ENCODE measurements around the gene DIS3L2.
"Not testable (repeated sequence)": the region's sequence is repeated elsewhere in the genome, so short reads cannot be mapped to it uniquely, and the experiment has no call there.

The DIS3L2 gene

DNA sequence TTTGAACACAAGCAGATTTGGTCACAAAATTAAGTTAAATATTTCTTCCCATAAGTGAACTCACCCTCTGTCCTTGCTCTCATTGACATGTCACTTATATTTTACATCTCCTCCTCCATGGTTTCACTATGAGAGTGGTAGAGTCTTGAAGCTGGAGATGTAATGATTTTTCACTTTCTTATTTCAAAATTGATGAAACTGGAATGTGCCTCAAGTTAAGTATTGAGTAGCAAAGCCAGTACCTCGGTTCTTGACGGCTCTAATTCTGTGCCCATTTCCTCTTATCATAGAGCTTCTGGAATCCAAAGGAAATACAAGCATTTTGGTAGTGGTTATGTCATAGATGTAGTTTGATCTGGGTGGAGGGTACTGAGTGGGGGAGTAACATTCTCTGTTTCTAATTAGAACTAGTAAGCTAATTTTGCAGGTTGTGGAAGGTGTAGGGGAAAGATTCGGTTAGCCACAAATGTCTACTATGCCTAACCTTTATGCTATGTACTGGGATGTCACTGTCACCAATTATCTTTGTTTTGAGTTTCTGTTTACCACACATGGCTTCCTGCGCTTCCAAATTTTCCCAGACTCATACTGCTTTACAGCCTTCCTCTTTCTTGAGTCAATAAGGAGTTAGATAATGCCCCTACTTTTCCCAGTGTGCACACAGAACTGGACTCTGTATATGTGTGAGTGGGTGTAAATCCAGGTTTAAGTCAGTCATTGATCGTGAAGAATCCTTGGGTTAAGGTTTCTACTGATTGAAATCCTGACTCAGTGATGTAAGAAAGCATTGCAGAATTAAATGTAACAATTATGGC is 96.8 kb downstream of the DIS3L2 start:
- no peak for DNase-seq (ENCODE audit: low spot score)

DNA sequence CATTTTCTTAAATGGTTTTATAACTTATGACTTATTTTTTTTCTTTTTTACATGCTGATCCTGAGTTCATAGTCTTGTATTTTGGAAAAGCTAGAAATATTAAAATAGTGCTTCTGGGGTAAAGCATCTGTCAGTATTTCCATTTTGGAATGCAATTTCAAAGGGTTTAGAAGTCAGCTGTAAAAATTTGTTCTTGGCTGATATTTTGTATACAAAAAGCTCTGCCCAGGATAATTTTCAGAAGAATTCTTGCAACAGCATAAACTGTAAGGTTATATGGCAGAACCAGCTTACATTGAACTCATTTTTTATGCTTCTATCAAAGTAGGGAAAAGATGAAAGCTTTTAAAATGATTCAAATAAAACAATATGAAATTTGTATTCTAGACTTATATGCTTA is 97.4 kb downstream of the DIS3L2 start:
- DNase-seq (ENCODE audit: low spot score): no peak

GRCh38 chr2:232061265-232061664 is 99.8 kb downstream of the DIS3L2 start:
- no peak for DNase-seq (ENCODE audit: low spot score)

GRCh38 chr2:232073026-232073425 is 111.5 kb downstream of the DIS3L2 start:
- DNase-seq (ENCODE audit: low spot score): no peak

- DNase-seq (ENCODE audit: low spot score): no peak
Observed at GRCh38 chr2:232073699-232074098, 112.2 kb downstream of the DIS3L2 start.

DNA sequence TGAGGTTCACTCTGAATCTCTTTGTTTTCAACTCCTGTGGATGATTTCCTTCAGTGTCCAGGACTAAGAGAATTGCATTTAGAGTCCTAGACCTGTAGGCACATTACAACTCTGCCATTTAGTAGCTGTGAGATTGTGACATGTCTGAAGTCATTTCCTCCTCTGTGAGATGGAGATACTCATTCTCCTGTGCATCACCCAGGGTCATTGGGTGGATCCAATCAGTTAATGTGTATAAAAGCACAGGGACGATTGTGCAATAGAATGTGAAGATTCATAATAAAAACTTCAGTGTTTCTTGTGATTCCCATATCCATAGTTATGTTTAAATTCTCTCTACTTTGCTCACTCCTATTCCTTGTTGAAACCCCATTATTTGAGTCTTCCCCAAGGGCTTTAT is 113.6 kb downstream of the DIS3L2 start:
- no peak for DNase-seq (ENCODE audit: low spot score)

DNA sequence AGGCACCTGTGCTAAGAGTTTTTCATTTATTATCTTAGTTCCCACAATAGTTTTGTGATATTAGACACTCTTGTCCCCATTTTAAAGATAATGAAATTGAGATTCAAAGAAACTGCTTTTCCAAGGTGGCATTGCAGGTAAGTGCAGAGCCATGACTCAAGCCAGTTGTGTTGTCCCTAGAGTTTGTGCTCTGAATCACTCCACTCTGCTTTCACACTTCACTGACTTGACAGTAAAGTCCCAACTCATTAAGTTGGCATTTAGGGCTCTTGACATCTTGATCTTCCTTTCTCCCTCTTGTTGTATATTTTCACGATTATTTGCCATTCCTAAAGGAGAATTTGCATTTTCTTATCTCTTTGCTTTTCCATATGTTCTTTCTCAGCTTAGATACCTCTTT is 114.3 kb downstream of the DIS3L2 start:
- no peak for DNase-seq (ENCODE audit: low spot score)

GRCh38 chr2:232076272-232076671 is 114.8 kb downstream of the DIS3L2 start:
- no peak for DNase-seq (ENCODE audit: low spot score)

- DNase-seq (ENCODE audit: low spot score): no peak
Observed at GRCh38 chr2:232076736-232077135, 115.2 kb downstream of the DIS3L2 start.

DNA sequence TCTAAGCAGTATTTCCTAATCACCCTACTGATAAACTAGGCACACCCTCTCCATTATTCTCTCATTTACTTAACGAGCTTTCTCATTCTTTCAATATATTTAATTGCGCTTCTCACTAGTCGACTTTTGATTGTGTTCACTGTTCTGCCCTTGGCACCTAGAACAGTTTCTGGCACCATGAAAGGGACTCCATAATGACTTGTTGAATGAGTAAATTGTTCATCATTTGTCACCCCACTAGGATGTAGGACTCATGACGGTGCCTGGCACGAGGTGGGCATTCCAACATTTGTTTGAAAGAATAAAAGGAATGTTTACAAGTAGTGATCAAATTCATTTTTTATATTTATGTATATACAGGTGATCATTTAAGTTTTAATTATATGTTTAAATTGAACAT is 123.7 kb downstream of the DIS3L2 start:
- DNase-seq (ENCODE audit: low spot score): no peak

GRCh38 chr2:232085826-232086425 is 124.4 kb downstream of the DIS3L2 start:
- DNase-seq (ENCODE audit: low spot score): no peak

GRCh38 chr2:232088771-232089170 is 127.3 kb downstream of the DIS3L2 start:
- no peak for DNase-seq (ENCODE audit: low spot score)

- no peak for DNase-seq (ENCODE audit: low spot score)
Observed at GRCh38 chr2:232094201-232094600, 132.7 kb downstream of the DIS3L2 start.

DNA sequence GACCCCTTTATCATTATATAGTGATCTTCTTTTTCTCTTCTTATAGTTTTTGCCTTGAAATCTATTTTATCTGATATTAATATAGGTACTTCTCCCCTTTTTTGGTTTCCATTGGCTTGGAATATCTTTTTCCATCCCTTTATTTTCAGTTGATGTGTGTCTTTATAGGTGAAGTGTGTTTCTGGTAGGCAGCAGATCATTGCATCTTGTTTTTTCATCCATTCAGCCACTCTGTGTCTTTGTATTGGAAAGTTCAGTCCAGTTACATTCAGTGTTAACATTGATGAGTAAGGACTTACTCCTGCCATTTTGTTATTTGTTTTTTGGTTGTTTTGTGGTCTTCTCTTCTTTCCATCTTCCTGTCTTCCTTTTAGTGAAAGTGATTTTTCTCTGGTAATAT is 133.4 kb downstream of the DIS3L2 start:
- no peak for DNase-seq (ENCODE audit: low spot score)

GRCh38 chr2:232097260-232097659 is 135.7 kb downstream of the DIS3L2 start:
- DNase-seq (ENCODE audit: low spot score): no peak

- DNase-seq (ENCODE audit: low spot score): no peak
Observed at GRCh38 chr2:232097758-232098157, 136.2 kb downstream of the DIS3L2 start.

GRCh38 chr2:232102380-232102779 is 140.9 kb downstream of the DIS3L2 start:
- no peak for DNase-seq (ENCODE audit: low spot score)

DNA sequence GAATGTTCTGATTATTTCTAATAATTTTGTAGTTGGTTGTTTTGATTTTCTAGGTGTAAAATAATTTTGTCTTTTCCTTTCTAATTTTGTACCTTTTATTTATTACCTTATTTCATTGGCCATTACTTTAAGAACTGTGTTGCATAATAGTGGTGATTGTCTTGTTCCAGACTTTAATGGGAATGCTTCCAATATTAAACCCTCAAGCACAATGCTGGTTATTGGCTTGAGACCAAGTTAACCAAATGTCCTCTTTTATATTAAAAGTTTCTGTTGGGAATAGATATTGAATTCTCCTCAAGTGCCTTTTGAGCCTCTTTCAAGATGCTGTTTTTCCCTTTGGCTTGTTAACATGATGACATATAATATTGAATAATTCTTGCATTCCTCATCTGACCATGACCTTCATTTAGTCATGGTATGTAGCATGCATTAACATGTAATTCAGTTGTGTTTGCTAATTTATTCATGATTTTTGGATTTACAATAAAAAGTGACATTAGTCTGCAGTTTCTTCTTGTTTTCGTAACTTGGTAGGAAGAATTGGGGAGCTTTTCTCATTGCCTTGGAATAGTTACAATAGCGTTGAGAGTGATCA is 141.7 kb downstream of the DIS3L2 start:
- DNase-seq (ENCODE audit: low spot score): no peak

GRCh38 chr2:232104076-232104646 is 142.6 kb downstream of the DIS3L2 start:
- no peak for DNase-seq (ENCODE audit: low spot score)

- DNase-seq (ENCODE audit: low spot score): no peak
Observed at GRCh38 chr2:232111551-232111950, 150.0 kb downstream of the DIS3L2 start.

DNA sequence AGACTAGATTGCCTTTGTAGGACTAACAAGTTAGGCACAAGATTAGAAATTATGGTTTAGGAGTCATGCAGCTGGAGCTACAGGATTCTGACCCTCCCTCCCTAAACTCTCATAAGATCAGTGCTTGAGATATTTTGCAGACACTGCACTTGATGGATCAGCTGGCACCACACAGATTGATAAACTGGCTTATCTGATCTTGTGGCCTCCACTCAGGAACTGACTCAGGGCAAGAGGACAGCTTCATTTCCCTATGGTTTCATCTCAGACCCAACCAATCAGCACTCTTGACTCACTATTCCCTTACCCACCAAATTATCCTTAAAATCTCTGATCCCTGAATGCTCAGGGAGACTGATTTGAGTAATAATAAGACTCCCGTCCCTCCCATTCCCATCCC is 152.3 kb downstream of the DIS3L2 start:
- DNase-seq (ENCODE audit: low spot score): no peak

GRCh38 chr2:232115728-232116361 is 154.3 kb downstream of the DIS3L2 start:
- not testable (repeated sequence) for DNase-seq (ENCODE audit: low spot score)

- no peak for DNase-seq (ENCODE audit: low spot score)
Observed at GRCh38 chr2:232116852-232117251, 155.3 kb downstream of the DIS3L2 start.

Data from HuH-7 (cell line).